ENCODE measurements around the gene DYRK4.

Gene DYRK4

DNA sequence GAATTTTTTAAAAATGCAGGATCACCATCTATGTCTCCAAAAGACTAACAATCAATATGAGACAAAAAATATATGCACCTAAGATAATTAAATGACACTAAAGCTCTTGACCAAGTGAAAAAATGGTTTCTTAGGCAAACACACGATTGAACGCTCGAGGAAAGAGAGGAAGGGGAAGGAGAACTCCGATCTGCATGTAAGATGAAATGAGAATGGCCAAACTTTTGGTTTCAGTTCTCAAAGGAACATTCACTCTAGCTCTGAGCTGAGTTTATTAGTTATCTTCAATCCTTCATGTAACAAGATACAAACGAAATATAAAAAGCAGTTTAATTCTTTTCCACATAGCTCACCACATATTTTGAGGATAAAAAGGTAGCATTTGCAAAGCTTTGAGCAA, 2.8 kb downstream of the DYRK4 start:
- no peak for DNase-seq

GRCh38 chr12:4566474-4566873, 4.5 kb downstream of the DYRK4 start:
- no peak for DNase-seq

GRCh38 chr12:4567073-4567881, 5.3 kb downstream of the DYRK4 start:
- DNase-seq: no peak

DNA sequence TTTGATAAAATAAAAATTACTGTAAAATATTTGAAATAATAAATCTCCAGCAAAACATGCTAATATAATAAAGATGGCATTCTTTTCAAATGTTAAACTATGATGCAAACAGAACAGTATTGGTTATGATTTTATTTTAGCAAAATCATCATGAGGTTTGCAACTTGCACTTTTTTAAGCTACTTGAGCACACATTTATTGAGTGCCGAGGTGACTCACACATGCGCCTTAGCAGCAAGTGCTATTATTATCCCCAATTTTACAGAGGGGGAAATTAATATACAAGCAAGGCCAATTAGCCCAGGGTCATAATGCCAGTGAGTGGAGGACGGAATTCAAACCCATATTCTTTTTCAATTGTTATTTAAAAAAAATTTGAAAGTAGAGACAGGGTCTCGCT, 7.3 kb downstream of the DYRK4 start:
- DNase-seq: no peak

DNA sequence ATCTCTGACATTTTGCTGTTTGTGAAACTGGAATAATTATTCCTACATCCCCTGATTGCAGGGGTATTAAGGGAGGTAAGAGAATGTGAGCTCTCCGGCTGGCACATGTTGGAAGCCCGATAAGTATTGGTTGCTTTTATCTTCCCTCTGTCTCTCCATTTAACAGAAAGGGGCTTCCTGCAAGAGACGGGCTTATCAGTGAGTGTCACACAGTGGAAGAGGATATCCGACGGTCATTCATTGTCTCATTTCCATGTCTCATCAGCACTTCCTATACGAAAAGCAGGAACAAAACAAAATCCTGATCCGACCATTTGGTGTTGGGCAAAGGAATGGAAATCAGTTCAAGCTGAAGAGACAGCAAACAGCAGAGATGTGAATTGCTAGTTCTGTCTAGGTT, 10.7 kb downstream of the DYRK4 start:
- DNase-seq: no peak

DNA sequence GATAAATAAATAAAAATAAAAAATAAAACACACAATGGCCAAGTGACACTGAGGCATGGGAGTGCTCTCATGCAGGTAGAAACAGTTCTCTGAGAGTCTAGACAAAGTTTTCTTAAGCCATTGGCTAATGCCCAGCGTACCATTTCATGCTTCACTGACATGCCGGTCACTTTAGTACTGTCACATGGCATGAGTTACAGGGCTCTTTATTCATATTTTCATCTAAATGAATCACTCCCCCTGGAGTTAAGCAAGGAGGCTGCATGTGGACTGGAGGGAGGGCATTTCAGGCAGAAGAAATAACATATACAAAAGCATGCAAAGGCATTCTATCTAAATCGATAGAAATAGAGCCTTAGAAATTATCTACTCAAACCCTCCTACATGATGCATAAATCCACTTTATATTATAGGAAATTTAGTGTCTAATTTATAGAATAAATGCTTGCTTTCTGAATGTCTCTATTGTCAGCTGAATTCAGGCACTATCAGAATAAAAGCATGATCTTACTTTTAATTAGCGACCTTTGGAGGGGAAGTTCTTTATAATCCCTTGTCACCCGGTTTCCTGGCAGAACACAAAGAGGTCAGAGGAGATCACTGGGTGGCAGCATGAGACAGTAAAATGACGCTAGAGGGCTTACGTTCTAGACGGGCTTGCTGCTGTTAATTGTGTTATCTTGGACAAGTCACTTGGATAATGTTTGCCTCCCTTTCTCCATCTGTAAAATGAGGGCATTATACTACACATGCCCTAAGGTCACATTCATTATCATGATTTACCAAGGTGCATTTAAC, 17.5 kb downstream of the DYRK4 start:
- no peak for DNase-seq

DNA sequence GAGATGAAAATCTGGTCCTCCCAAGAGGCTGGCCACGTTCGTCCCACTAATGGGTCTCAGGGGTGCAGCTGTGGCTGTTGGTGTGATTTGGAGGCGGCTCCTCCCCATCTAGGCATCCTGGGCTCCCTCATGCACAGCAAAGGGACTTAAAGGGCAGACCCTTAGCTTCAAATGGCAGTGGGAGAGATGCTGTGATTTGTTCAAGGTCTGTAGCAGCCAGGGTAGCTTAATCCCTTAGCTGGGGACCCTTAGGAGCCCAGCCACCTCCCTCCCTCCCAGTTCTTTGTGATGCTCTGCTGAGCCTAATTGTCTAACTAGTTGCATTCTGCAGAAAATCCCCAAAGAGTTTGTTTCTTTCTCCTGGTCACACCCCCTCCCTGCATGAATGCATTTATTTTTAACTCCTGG, 18.3 kb downstream of the DYRK4 start:
- DNase-seq: no peak

- DNase-seq: no peak
Observed at GRCh38 chr12:4584281-4584680, 22.3 kb downstream of the DYRK4 start.

DNA sequence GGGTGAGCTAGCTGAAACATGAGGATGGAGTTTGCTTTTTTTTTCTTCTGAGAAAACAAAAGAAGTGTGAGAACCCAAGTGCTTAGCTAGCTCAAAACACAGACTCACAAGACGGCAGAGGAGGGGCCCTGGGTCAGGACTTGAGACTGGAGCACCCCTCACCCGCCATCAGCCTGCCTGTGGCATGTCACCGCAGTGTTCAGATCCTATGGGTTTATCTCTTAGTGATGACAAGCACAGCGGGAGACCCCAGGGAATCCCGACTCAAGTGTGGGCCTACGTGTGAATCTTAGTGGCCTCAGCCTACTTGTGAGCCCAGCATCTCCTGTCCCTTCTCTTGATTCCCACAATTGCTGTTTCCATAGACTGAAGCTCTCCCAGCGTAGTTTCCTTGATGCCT, 22.9 kb downstream of the DYRK4 start:
- DNase-seq: no peak

- no peak for DNase-seq
Observed at GRCh38 chr12:4586500-4586899, 24.5 kb downstream of the DYRK4 start.

DNA sequence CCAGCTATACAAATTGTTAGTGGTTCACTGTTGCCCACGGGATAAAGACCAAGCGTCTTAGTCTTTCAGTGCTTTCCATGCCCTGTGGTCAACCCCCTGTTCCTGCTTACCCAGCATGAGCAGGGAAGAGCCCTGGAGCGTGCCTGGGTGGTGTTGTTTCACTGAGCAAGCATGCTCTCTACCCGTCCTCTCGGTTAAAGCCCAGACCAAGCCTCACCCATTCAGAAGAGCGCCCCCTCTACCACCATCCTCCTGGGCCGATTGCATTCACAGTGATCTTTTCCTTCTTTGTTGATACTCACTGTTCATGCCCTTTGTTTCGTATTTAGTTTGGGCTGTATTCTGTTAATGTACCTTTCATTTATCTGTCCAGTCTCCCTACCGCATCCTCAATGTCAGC, 25.1 kb downstream of the DYRK4 start:
- DNase-seq: no peak

GRCh38 chr12:4588916-4589315, 26.9 kb downstream of the DYRK4 start:
- DNase-seq: no peak

- DNase-seq: no peak
Observed at GRCh38 chr12:4589941-4590340, 27.9 kb downstream of the DYRK4 start.

- DNase-seq: no peak
Observed at GRCh38 chr12:4591180-4591687, 29.2 kb downstream of the DYRK4 start.

GRCh38 chr12:4595881-4596280, 33.9 kb downstream of the DYRK4 start:
- DNase-seq: no peak

GRCh38 chr12:4603421-4603820, 41.4 kb downstream of the DYRK4 start:
- no peak for DNase-seq

DNA sequence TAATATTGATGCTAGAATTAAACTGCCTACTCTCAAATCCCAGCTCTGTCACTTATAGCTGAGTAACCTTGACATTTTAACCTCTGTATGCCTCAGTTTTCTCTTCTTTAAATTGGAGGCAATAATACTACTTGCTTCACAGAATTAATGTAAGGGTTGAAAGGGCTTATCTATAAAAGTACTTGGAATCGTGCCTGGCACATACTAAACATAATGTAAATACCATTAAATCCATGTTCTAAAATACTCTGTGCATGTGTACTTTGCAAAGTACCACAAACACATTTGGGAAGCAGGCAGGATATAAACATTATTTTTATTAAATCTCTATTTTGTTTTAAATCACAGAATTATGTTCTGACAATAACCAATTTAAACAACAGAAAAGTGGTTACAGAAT, 41.9 kb downstream of the DYRK4 start:
- DNase-seq: no peak

DNA sequence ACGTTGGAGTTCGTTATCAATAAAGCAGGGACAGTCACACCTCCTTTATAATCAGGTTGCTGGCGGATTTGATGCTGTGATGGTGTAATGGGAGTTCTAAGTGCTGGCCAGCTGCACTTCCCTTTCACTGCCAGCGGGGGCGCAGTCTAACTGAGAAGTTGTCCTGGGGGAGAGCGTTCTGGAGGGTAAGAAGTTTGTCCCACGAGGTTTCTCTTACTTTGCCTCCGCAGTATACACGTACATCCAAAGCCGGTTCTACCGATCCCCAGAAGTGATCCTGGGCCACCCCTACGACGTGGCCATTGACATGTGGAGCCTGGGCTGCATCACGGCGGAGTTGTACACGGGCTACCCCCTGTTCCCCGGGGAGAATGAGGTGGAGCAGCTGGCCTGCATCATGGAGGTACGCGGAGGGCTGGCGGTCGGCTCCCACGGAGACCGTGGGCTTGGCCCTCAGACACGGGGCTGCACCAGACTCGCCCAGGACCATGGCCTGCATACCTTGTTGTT, 42.7 kb downstream of the DYRK4 start:
- DNase-seq: peak; percentile 78

DNA sequence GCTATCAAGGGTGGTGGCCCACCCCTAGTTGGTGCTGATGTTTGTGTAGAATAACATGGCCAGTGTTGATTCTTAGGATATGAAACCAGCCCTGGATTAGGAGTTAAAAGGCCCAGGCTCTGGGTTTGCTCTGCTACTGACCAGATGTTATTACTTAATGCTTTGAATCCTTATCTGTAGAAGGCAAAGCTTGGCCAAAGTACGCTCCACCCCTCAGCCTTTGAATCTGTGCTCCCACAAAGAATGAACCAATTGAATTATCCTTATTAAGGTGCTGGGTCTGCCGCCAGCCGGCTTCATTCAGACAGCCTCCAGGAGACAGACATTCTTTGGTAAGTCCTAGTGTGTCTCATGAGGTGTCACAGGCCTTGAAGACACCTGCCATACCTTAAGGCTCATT, 45.0 kb downstream of the DYRK4 start:
- no peak for DNase-seq

DNA sequence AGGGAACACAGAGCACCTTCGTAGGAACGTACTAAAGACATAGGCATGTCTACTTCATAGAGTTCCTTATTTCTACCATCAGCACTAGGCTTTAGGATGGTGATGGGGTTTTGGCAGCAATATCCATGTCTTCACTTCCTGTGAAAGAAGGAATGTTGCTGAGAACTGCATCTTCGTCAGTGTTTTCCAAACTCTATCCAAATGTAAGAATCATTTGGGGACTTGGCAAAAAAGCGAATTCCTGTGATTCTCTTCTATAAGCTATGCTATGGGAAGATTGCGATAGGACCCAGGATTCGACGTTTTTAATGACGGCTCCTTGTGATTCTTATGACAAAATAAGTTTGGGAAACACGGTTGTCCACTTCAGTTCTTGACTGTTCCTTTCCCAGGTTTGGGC, 47.1 kb downstream of the DYRK4 start:
- no peak for DNase-seq

- DNase-seq: no peak
Observed at GRCh38 chr12:4610481-4610880, 48.5 kb downstream of the DYRK4 start.

DNA sequence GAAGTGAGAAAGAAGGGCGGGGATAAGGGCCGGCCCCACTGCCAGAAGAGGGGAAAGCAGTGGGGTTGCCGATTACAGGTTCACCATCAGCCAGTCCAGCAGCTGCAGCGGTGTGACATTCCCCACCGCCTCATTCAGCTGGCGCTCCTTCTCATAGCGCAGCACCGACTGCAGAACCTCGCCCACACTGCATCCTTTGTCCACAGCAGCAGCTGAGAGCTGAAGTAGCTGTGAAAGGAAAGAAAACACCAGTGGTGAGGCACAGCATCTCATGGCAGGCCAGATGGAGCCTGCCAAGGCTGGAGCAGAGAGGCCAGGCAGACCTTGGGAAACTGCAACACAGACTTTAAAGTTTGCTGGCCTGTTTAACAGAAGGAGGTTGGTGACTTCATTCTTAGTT, 53.7 kb downstream of the DYRK4 start:
- no peak for DNase-seq

GRCh38 chr12:4621511-4621910, 59.5 kb downstream of the DYRK4 start:
- DNase-seq: no peak

DNA sequence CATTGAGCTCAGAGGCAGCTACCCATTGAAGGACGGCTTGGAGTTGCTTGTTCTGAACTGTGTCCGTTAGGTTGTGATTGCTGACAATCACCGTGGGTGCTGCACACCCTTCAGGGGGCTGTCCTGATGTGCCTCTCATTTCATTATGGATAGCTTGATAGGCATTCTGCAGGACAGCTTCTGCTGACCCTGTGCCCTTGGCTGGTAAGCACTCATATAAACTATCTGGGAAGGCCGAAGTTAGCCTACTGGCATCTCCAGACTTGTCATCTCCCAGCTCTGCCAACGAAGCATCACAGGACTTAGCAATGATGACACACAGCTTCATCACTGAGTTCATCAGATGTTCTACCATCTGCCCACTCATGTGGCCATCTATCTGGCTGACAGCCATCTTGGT, 64.5 kb downstream of the DYRK4 start:
- DNase-seq: no peak

Measured in CD4-positive, alpha-beta T cell treated with Interferon gamma for 1 hour (primary cell).